Vagina (tissue), 2 donors: ENCODE results near the gene MARK3.

Experiments
- CTCF ChIP-seq, 3 experiments: fragments of 450-650 bp in 2 of 3; fragments of 200-600 bp in 1 of 3; sonication (generic) in 1 of 3; IDR thresholded peaks; one replicate each; pipeline ENCODE4 v1.5.1; 2017 to 2019; ENCODE audit warnings: antibody characterized with exemption in 3 of 3, mild to moderate bottlenecking in 2 of 3, moderate library complexity in 2 of 3
- POLR2A ChIP-seq, 2 donors: fragments of 450-650 bp; IDR thresholded peaks; one replicate each; pipeline ENCODE4 v1.6.1; 2017; ENCODE audit warnings: antibody characterized with exemption in 2 of 2, mild to moderate bottlenecking in 2 of 2, moderate library complexity in 2 of 2
- POLR2AphosphoS5 ChIP-seq, 2 donors: sonication (generic); formaldehyde crosslinking; IDR thresholded peaks; one replicate each; pipeline ENCODE4 v1.9.0; 2017; ENCODE audit warnings: antibody characterized with exemption in 2 of 2, mild to moderate bottlenecking in 2 of 2, low read depth in 1 of 2; ENCODE audit not compliant: insufficient read depth in 1 of 2

- TF ChIP-seq POLR2A (IDR thresholded peaks at IDR 0.05) (no peak), CTCF (IDR thresholded peaks at IDR 0.05) (no peak), POLR2AphosphoS5 (IDR thresholded peaks at IDR 0.05; ENCODE audit: insufficient read depth in 1 of 2, low read depth in 1 of 2) (no peak)
Observed at GRCh38 chr14:103356024-103356682, 29.1 kb upstream of the MARK3 start.
